ENCODE measurements around the gene AMH. TPM values are rescaled to one million over a fixed set of nuclear protein-coding genes. Genes with fewer than 3 reads are reported as not detected.

The AMH gene
- total and polyA plus RNA-seq, 2 of the 13 experiments (the other 11 are each of a cell fraction or from before 2014, with no cell fraction given), result 0.03 to 0.18 TPM

DNA sequence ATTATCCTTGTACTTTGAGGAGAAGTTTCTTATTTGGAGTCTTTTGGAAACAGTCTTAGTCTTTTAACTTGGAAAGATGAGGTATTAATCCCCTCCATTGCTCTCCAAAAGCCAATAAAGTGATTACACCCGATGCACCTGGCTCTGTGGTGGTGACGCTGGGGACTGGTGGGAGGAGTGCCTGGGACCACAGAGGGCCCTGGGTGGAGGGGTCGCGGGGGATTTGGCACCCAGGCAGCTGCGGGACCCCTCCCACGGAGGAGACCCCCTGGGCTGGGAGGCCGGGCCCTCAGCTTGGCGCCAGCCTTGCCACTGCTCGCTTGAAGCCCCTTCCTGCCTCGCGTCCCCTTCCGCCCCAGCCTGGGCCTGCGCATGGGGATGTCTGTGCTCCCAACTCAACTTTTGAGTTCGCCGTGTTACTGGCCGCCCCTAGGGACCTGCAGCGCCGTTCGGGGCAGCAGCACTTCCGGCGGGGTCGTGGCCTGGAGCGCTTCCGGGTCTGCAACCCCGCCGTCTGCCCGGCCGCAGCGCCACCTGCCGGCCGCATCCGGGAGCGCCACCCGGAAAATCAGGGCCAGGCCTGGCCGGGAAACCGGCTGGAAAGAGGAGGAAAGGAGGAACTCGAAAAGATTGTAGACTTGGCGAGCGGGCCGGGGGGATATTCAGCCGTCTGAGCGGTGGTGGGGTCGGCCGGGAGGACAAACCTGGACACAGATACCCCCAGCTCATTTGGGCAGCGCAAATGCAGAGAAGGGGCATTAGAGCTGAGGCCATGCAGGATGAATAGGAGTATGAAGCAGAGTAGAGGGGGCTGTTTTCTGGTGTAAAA is 24.4 kb downstream of the AMH start (continued):
- TF ChIP-seq GTF3A (CRISPR knock-in tag; conservative IDR thresholded peaks at IDR 0.05) (no peak), ZNF703 (CRISPR knock-in tag; IDR thresholded peaks at IDR 0.05; ENCODE audit: borderline replicate concordance) (no peak), ZBTB7B (CRISPR knock-in tag; IDR thresholded peaks at IDR 0.05) (peak; percentile 85), ZNF709 (CRISPR knock-in tag; IDR thresholded peaks at IDR 0.05) (0 out of 2 replicates have a peak, but pooled peaks have one; percentile 29), SNAPC2 (CRISPR knock-in tag; IDR thresholded peaks at IDR 0.05) (no peak), ZNF234 (CRISPR knock-in tag; conservative IDR thresholded peaks at IDR 0.05) (no peak), MLLT10 (CRISPR knock-in tag; IDR thresholded peaks at IDR 0.05) (no peak), NFE2L2 (IDR thresholded peaks at IDR 0.05; ENCODE audit: low read length) (no peak), ZNF660 (CRISPR knock-in tag; IDR thresholded peaks at IDR 0.05; ENCODE audit: borderline replicate concordance, low read depth) (no peak), MED13 (CRISPR knock-in tag; IDR thresholded peaks at IDR 0.05) (no peak), ZNF101 (CRISPR knock-in tag; IDR thresholded peaks at IDR 0.05; ENCODE audit: borderline replicate concordance, low read depth) (no peak), POLR2A (IDR thresholded peaks at IDR 0.05; ENCODE audit: insufficient read depth in 1 of 2, low read depth in 2 of 2, low read length in 2 of 2) (peak in 1 of 2 experiments; percentile 65; a peak in 2 of 4 replicates), ZNF317 (CRISPR knock-in tag; IDR thresholded peaks at IDR 0.05) (peak; percentile 73), KLF16 (CRISPR knock-in tag; IDR thresholded peaks at IDR 0.05) (peak in 1 of 2 experiments; percentile 75; a peak in 1 of 4 replicates), ZNF788 (CRISPR knock-in tag; IDR thresholded peaks at IDR 0.05; ENCODE audit: borderline replicate concordance) (peak; percentile 58; the same call in 1 of the 2 replicates), ZNF3 (CRISPR knock-in tag; IDR thresholded peaks at IDR 0.05) (no peak), ZNF687 (CRISPR knock-in tag; IDR thresholded peaks at IDR 0.05) (peak; percentile 95), ZNF329 (CRISPR knock-in tag; IDR thresholded peaks at IDR 0.05; ENCODE audit: low read depth) (no peak), TAF1 (CRISPR knock-in tag; IDR thresholded peaks at IDR 0.05) (0 out of 2 replicates have a peak, but pooled peaks have one; percentile 25), SNRNP70 (IDR thresholded peaks at IDR 0.05; ENCODE audit: low read depth, low read length) (no peak), NFYB (CRISPR knock-in tag; IDR thresholded peaks at IDR 0.05) (peak; percentile 28; the same call in 1 of the 2 replicates), PRDM10 (CRISPR knock-in tag; IDR thresholded peaks at IDR 0.05; ENCODE audit: low read depth) (no peak), CENPBD1 (CRISPR knock-in tag; IDR thresholded peaks at IDR 0.05; ENCODE audit: borderline replicate concordance, low read depth) (no peak)

Data from HepG2 (cell line).